Neural progenitor cell (in vitro differentiated cells): ENCODE measurements around the gene HSPA4. TPM values are rescaled to one million over a fixed set of nuclear protein-coding genes. Genes with fewer than 3 reads are reported as not detected.

Experiments
- DNase-seq: peaks from one replicate; pipeline ENCODE4 v3.0.0-alpha.2; 2016; ENCODE audit warnings: low spot score
- H2AFZ ChIP-seq: fragments of 200-600 bp; sonication (generic); replicated peaks from 2 replicates; pipeline ENCODE4 v1.6.1; 2016; ENCODE audit warnings: antibody characterized with exemption
- H3F3A ChIP-seq: fragments of 200-600 bp; sonication (generic); 2 replicates; pipeline ENCODE4 v1.6.1; 2016; ENCODE audit warnings: antibody characterized with exemption, low read depth
- H3K27ac ChIP-seq: fragments of 200-600 bp; sonication (generic); 2 replicates; pipeline ENCODE4 v1.5.1; 2016; ENCODE audit warnings: mild to moderate bottlenecking
- H3K27me3 ChIP-seq: fragments of 200-600 bp; sonication (generic); 2 replicates; pipeline ENCODE4 v1.6.1; 2016; ENCODE audit warnings: mild to moderate bottlenecking, moderate library complexity
- H3K36me3 ChIP-seq: fragments of 200-600 bp; sonication (generic); 2 replicates; pipeline ENCODE4 v1.5.1; 2016
- H3K4me1 ChIP-seq: fragments of 200-600 bp; sonication (generic); 2 replicates; pipeline ENCODE4 v1.6.1; 2016; ENCODE audit warnings: mixed run types
- H3K4me2 ChIP-seq: fragments of 200-600 bp; sonication (generic); 2 replicates; pipeline ENCODE4 v1.6.1; 2016
- H3K4me3 ChIP-seq: fragments of 200-600 bp; sonication (generic); 2 replicates; pipeline ENCODE4 v1.5.1; 2016
- H3K79me2 ChIP-seq: fragments of 200-600 bp; sonication (generic); 2 replicates; pipeline ENCODE4 v1.6.1; 2016; ENCODE audit warnings: low read depth
- H3K9ac ChIP-seq: fragments of 200-600 bp; sonication (generic); 2 replicates; pipeline ENCODE4 v1.6.1; 2016
- H3K9me3 ChIP-seq: fragments of 200-600 bp; sonication (generic); 2 replicates; pipeline ENCODE4 v1.5.1; 2016; ENCODE audit warnings: low read depth
- H4K20me1 ChIP-seq: fragments of 200-600 bp; sonication (generic); 2 replicates; pipeline ENCODE4 v1.6.1; 2016; ENCODE audit warnings: low read depth
- H3K27ac Mint-ChIP-seq: 3 replicates; pipeline ENCODE4 v1.8.0; 2021; ENCODE audit warnings: mixed read lengths
- H3K27me3 Mint-ChIP-seq: 2 replicates; pipeline ENCODE4 v1.8.0; 2022; ENCODE audit warnings: low read depth, mild to moderate bottlenecking, inconsistent platforms, moderate library complexity, mixed read lengths; ENCODE audit not compliant: insufficient read depth
- H3K36me3 Mint-ChIP-seq: 3 replicates; pipeline ENCODE4 v1.8.0; 2021; ENCODE audit warnings: mixed read lengths
- H3K4me1 Mint-ChIP-seq: 3 replicates; pipeline ENCODE4 v1.8.0; 2021; ENCODE audit warnings: mixed read lengths
- H3K4me3 Mint-ChIP-seq: 3 replicates; pipeline ENCODE4 v1.8.0; 2021; ENCODE audit warnings: mild to moderate bottlenecking, moderate library complexity, mixed read lengths
- H3K9me3 Mint-ChIP-seq: 3 replicates; pipeline ENCODE4 v1.8.0; 2020; ENCODE audit warnings: mixed read lengths
- CTCF ChIP-seq: fragments of 200-600 bp; sonication (generic); IDR thresholded peaks from 2 replicates; pipeline ENCODE4 v1.5.1; 2017; ENCODE audit warnings: antibody characterized with exemption, mild to moderate bottlenecking
- EZH2 ChIP-seq: fragments of 200-600 bp; sonication (generic); IDR thresholded peaks from 2 replicates; pipeline ENCODE4 v1.6.1; 2017; ENCODE audit warnings: antibody characterized with exemption, mild to moderate bottlenecking, moderate library complexity
- EZH2phosphoT487 ChIP-seq: fragments of 200-600 bp; sonication (generic); IDR thresholded peaks from 2 replicates; pipeline ENCODE4 v1.6.1; 2017; ENCODE audit warnings: antibody characterized with exemption
- total RNA-seq: library from RNA; depleted of rRNA; stranded (reverse); fragments of >200 nt; gene quantifications from 2 replicates; pipeline ENCODE4 v1.2.3, GENCODE V29; 2015; ENCODE audit warnings: low replicate concordance

HSPA4 gene
- total RNA-seq, 1 donor from 2014 or later: 232 TPM

GRCh38 chr5:133056891-133057290 is 5.1 kb downstream of the HSPA4 start:
- H3K9me3 Mint-ChIP-seq: peaks cover 2% of the 10 kb centered on the region
- Histone ChIP-seq H3K79me2 (peaks cover 100% of the 10 kb centered on the region), H3K9me3 (no peaks in the 10 kb centered on the region), H3K27me3 (no peaks in the 10 kb centered on the region), H4K20me1 (peaks cover 95% of the 10 kb centered on the region), H3K36me3 (peaks cover 6% of the 10 kb centered on the region), H3K4me3 (no peak overlapping the region), H3F3A (peaks cover 5% of the 10 kb centered on the region), H3K4me1 (peaks cover 6% of the 10 kb centered on the region), H3K4me2 (no peak overlapping the region), H2AFZ (no peak overlapping the region), H3K9ac (no peak overlapping the region), H3K27ac (no peak overlapping the region)
- DNase-seq: no peak
- peaks cover 18% of the 10 kb centered on the region for H3K36me3 Mint-ChIP-seq
- H3K27me3 Mint-ChIP-seq: peaks cover 2% of the 10 kb centered on the region
- TF ChIP-seq EZH2: no peak
- no peak for TF ChIP-seq EZH2phosphoT487
- no peak for TF ChIP-seq CTCF
- peaks cover 3% of the 10 kb centered on the region for H3K4me1 Mint-ChIP-seq
- no peak overlapping the region for H3K4me3 Mint-ChIP-seq
- no peak overlapping the region for H3K27ac Mint-ChIP-seq

GRCh38 chr5:133059621-133060020 is 7.8 kb downstream of the HSPA4 start:
- Mint-ChIP-seq H3K9me3 (peaks cover 2% of the 10 kb centered on the region), H3K4me3 (no peak overlapping the region), H3K36me3 (peaks cover 15% of the 10 kb centered on the region), H3K27me3 (no peaks in the 10 kb centered on the region), H3K27ac (no peak overlapping the region), H3K4me1 (no peaks in the 10 kb centered on the region)
- no peak overlapping the region for H2AFZ ChIP-seq
- no peaks in the 10 kb centered on the region for H3K9me3 ChIP-seq
- no peaks in the 10 kb centered on the region for H3K27me3 ChIP-seq
- no peaks in the 10 kb centered on the region for H3K4me1 ChIP-seq
- peaks cover 98% of the 10 kb centered on the region for H4K20me1 ChIP-seq
- peaks cover 100% of the 10 kb centered on the region for H3K79me2 ChIP-seq
- DNase-seq: no peak
- no peak overlapping the region for H3K4me2 ChIP-seq
- no peak for TF ChIP-seq CTCF
- no peak for TF ChIP-seq EZH2phosphoT487
- no peak for TF ChIP-seq EZH2
- no peak overlapping the region for H3K9ac ChIP-seq
- no peaks in the 10 kb centered on the region for H3F3A ChIP-seq
- peaks cover 5% of the 10 kb centered on the region for H3K36me3 ChIP-seq
- no peak overlapping the region for H3K27ac ChIP-seq
- H3K4me3 ChIP-seq: no peak overlapping the region

GRCh38 chr5:133062276-133062675 is 10.5 kb downstream of the HSPA4 start:
- no peaks in the 10 kb centered on the region for H3K4me1 ChIP-seq
- peaks cover 2% of the 10 kb centered on the region for H3K36me3 ChIP-seq
- H3K9ac ChIP-seq: no peak overlapping the region
- H3K27ac ChIP-seq: no peak overlapping the region
- Mint-ChIP-seq H3K9me3 (no peaks in the 10 kb centered on the region), H3K4me3 (no peak overlapping the region), H3K27ac (no peak overlapping the region), H3K4me1 (no peaks in the 10 kb centered on the region), H3K36me3 (peaks cover 15% of the 10 kb centered on the region), H3K27me3 (no peaks in the 10 kb centered on the region)
- H3K79me2 ChIP-seq: peaks cover 100% of the 10 kb centered on the region
- TF ChIP-seq EZH2phosphoT487: no peak
- TF ChIP-seq CTCF: no peak
- no peak for TF ChIP-seq EZH2
- no peak overlapping the region for H3K4me3 ChIP-seq
- no peaks in the 10 kb centered on the region for H3K9me3 ChIP-seq
- H3K4me2 ChIP-seq: no peak overlapping the region
- H3F3A ChIP-seq: no peaks in the 10 kb centered on the region
- no peak overlapping the region for H2AFZ ChIP-seq
- no peaks in the 10 kb centered on the region for H3K27me3 ChIP-seq
- DNase-seq: no peak
- H4K20me1 ChIP-seq: peaks cover 89% of the 10 kb centered on the region
